IgD-negative memory B cell (primary cell): ENCODE results near the gene MYBPC3. TPM values are rescaled to one million over a fixed set of nuclear protein-coding genes. Genes with fewer than 3 reads are reported as not detected.
"Not testable (repeated sequence)": the region's sequence is repeated elsewhere in the genome, so short reads cannot be mapped to it uniquely, and the experiment has no call there.

Source experiments
- H3K27ac Mint-ChIP-seq, 3 donors: one replicate each; pipeline ENCODE4 v1.8.0; 2020 to 2022; ENCODE audit warnings: mild to moderate bottlenecking in 3 of 3, mixed read lengths in 3 of 3, moderate library complexity in 1 of 3
- H3K27me3 Mint-ChIP-seq: one replicate; pipeline ENCODE4 v1.8.0; 2021; ENCODE audit warnings: mixed read lengths
- H3K36me3 Mint-ChIP-seq: one replicate; pipeline ENCODE4 v1.8.0; 2020; ENCODE audit warnings: mild to moderate bottlenecking, mixed read lengths
- H3K4me1 Mint-ChIP-seq, 3 donors: one replicate each; pipeline ENCODE4 v1.8.0; 2020 to 2022; ENCODE audit warnings: mixed read lengths in 3 of 3, mild to moderate bottlenecking in 1 of 3
- H3K4me3 Mint-ChIP-seq, 4 donors: one replicate each; pipeline ENCODE4 v1.8.0; 2020 to 2022; ENCODE audit warnings: mild to moderate bottlenecking in 4 of 4, mixed read lengths in 4 of 4, moderate library complexity in 3 of 4
- H3K9me3 Mint-ChIP-seq, 3 donors: one replicate each; pipeline ENCODE4 v1.8.0; 2020 to 2021; ENCODE audit warnings: mixed read lengths in 3 of 3, mild to moderate bottlenecking in 1 of 3
- polyA plus RNA-seq: library from polyadenylated mRNA; unstranded; fragments of 300-500 nt; fragmentation: Illumina TruSeq; gene quantifications from one replicate; pipeline ENCODE4 v1.2.3, GENCODE V29; 2021

MYBPC3 gene
- polyA plus RNA-seq, 1 donor from 2014 or later: not detected

DNA sequence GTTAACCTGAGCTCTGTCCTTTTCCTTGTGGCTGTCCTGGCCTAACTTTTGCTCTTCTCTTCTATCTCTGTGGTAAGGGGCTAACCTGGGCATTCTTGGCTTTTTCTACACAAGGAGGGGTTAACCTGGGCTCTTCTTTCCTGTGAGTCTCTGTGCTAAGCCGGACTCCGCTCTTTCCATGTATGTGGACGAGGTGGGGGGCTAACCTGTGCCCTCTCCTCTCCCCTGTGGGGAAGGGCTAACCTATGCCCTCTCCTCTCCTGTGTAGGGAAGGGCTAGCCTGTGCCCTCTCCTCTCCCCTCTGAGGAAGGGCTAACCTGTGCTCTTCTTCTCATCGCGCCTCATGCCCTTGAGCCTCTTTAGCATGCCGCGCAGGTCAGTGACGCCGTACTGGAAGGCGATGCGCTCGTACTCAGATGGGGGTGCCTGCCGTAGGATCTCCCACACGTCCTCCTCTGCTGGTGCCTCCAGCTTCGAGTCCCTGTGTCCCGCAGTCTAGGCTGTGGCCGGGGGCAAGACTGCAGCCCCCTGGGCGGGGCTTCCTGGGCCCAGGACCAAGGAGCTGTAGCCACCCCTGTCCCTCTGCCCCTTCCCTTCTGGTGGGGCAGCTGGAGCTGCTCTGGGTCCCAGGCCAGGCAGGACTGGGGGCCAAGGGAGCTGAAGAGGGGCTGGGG lies 6.5 kb downstream of the MYBPC3 start:
- H3K27ac Mint-ChIP-seq: no peak overlapping the region
- peaks cover 0 to 1% (median 0%) of the 10 kb centered on the region in 3 donors for H3K9me3 Mint-ChIP-seq
- no peaks in the 10 kb centered on the region for H3K27me3 Mint-ChIP-seq
- H3K4me1 Mint-ChIP-seq: peaks cover 0 to 2% (median 0%) of the 10 kb centered on the region in 3 donors
- H3K36me3 Mint-ChIP-seq: no peaks in the 10 kb centered on the region
- no peak overlapping the region for H3K4me3 Mint-ChIP-seq

DNA sequence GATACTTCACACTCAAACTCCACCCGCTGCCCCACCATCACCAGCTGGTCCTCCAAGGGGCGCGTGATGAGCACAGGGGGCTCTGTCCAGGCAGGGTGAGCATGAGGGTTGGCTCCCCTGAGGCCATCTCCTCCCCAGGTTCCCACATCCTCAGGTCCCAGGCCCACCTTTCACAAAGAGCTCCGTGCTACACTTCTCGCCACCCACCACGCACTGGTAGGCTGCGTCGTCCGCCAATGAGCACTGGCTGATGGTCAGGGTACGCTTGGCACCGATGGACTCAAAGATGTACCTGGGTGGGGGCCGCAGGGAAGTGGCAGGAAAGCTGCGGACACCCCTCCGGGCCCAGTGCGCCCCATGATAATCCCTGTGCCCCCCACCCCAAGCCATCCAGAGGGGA lies 9.6 kb downstream of the MYBPC3 start:
- Mint-ChIP-seq H3K27me3 (no peaks in the 10 kb centered on the region), H3K36me3 (no peaks in the 10 kb centered on the region), H3K9me3 (peaks cover 0 to 1% (median 0%) of the 10 kb centered on the region in 3 donors), H3K4me3 (peak overlapping the region in 1 of 4 donors; percentile 66), H3K4me1 (no peaks in the 10 kb centered on the region), H3K27ac (no peak overlapping the region)

GRCh38 chr11:47342036-47342803 lies 10.3 kb downstream of the MYBPC3 start:
- H3K36me3 Mint-ChIP-seq: no peaks in the 10 kb centered on the region
- no peak overlapping the region for H3K27ac Mint-ChIP-seq

GRCh38 chr11:47340980-47341775 lies 11.3 kb downstream of the MYBPC3 start:
- peak overlapping the region in 1 of 3 donors; percentile 71 for H3K27ac Mint-ChIP-seq
- peaks cover 0 to 1% (median 0%) of the 10 kb centered on the region in 3 donors for H3K9me3 Mint-ChIP-seq
- no peaks in the 10 kb centered on the region for H3K27me3 Mint-ChIP-seq

More at GRCh38 chr11:47342036-47342803, 10.3 kb downstream of the MYBPC3 start:
- Mint-ChIP-seq H3K27me3 (no peaks in the 10 kb centered on the region), H3K9me3 (peaks cover 0 to 1% (median 0%) of the 10 kb centered on the region in 3 donors), H3K4me3 (no peak overlapping the region), H3K4me1 (no peaks in the 10 kb centered on the region)

GRCh38 chr11:47340010-47340409 lies 12.5 kb downstream of the MYBPC3 start:
- no peak overlapping the region for H3K27ac Mint-ChIP-seq

More at GRCh38 chr11:47340980-47341775, 11.3 kb downstream of the MYBPC3 start:
- H3K4me1 Mint-ChIP-seq: no peaks in the 10 kb centered on the region
- no peak overlapping the region for H3K4me3 Mint-ChIP-seq
- H3K36me3 Mint-ChIP-seq: no peaks in the 10 kb centered on the region

GRCh38 chr11:47338396-47339241 lies 13.9 kb downstream of the MYBPC3 start:
- Mint-ChIP-seq H3K4me3 (no peak overlapping the region), H3K27me3 (no peaks in the 10 kb centered on the region), H3K4me1 (no peaks in the 10 kb centered on the region), H3K27ac (peak overlapping the region in 1 of 3 donors; percentile 76), H3K36me3 (no peaks in the 10 kb centered on the region), H3K9me3 (no peaks in the 10 kb centered on the region)

More at GRCh38 chr11:47340010-47340409, 12.5 kb downstream of the MYBPC3 start:
- no peaks in the 10 kb centered on the region for H3K4me1 Mint-ChIP-seq
- no peak overlapping the region for H3K4me3 Mint-ChIP-seq
- no peaks in the 10 kb centered on the region for H3K36me3 Mint-ChIP-seq
- H3K27me3 Mint-ChIP-seq: no peaks in the 10 kb centered on the region
- H3K9me3 Mint-ChIP-seq: no peaks in the 10 kb centered on the region

- H3K36me3 Mint-ChIP-seq: no peaks in the 10 kb centered on the region
- H3K27ac Mint-ChIP-seq: no peak overlapping the region
- no peak overlapping the region for H3K4me3 Mint-ChIP-seq
- no peaks in the 10 kb centered on the region for H3K27me3 Mint-ChIP-seq
- no peaks in the 10 kb centered on the region for H3K4me1 Mint-ChIP-seq
- no peaks in the 10 kb centered on the region for H3K9me3 Mint-ChIP-seq
Measured at GRCh38 chr11:47337229-47337924, 15.1 kb downstream of the MYBPC3 start.

- Mint-ChIP-seq H3K27ac (no peak overlapping the region), H3K36me3 (no peaks in the 10 kb centered on the region), H3K4me1 (no peaks in the 10 kb centered on the region), H3K4me3 (no peak overlapping the region), H3K9me3 (no peaks in the 10 kb centered on the region), H3K27me3 (no peaks in the 10 kb centered on the region)
Measured at GRCh38 chr11:47336595-47336994, 15.9 kb downstream of the MYBPC3 start.

- Mint-ChIP-seq H3K4me1 (no peaks in the 10 kb centered on the region), H3K9me3 (no peaks in the 10 kb centered on the region), H3K36me3 (no peaks in the 10 kb centered on the region), H3K27ac (peak overlapping the region in 1 of 3 donors; percentile 39), H3K4me3 (no peak overlapping the region), H3K27me3 (no peaks in the 10 kb centered on the region)
Measured at GRCh38 chr11:47335733-47336132, 16.8 kb downstream of the MYBPC3 start.

DNA sequence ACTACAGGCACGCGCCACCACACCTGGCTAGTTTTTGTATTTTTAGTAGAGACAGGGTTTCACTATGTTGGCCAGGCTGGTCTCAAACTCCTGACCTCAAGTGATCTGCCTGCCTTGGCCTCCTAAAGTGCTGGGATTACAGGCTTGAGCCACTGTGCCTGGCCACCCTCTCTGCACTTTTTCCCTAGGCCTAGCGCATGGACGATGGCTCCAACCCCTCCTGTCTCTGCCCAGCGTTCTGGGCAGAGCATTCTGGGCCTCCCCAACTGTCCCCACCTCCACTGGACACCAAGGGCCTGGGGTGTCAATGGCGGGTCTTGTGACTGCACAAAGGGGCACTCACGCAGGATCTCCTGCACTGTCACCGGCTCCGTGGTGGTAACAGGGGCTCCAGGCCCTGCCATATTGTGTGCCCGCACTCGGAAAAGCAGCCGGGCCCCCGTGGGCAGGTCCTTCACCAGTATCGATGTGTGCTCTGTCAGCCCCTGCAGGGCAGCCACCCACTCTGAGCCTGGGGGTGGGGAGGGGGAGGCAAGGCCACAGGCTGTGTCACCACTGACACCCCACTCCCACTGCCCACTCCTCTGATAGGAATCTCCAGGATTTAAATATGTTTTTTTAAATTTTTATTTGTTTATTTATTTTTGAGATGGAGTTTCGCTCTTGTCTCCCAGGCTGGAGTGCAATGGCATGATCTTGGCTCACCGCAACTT lies 17.6 kb downstream of the MYBPC3 start:
- H3K27ac Mint-ChIP-seq, H3K9me3 Mint-ChIP-seq, H3K4me1 Mint-ChIP-seq, H3K4me3 Mint-ChIP-seq, H3K36me3 Mint-ChIP-seq, H3K27me3 Mint-ChIP-seq: not testable (repeated sequence)

- Mint-ChIP-seq H3K4me1 (peaks cover under 1 to 3% (median 2%) of the 10 kb centered on the region in 3 donors), H3K9me3 (no peaks in the 10 kb centered on the region), H3K36me3 (peaks cover under 1% of the 10 kb centered on the region), H3K4me3 (no peak overlapping the region), H3K27ac (no peak overlapping the region), H3K27me3 (no peaks in the 10 kb centered on the region)
Measured at GRCh38 chr11:47333886-47334443, 18.5 kb downstream of the MYBPC3 start.

GRCh38 chr11:47333526-47333845 lies 19.0 kb downstream of the MYBPC3 start:
- Mint-ChIP-seq H3K9me3 (no peaks in the 10 kb centered on the region), H3K4me1 (peaks cover 5 to 7% (median 6%) of the 10 kb centered on the region in 3 donors), H3K36me3 (peaks cover 1% of the 10 kb centered on the region)

GRCh38 chr11:47332791-47333525 lies 19.5 kb downstream of the MYBPC3 start:
- no peak overlapping the region for H3K27ac Mint-ChIP-seq
- no peak overlapping the region for H3K4me3 Mint-ChIP-seq
- H3K9me3 Mint-ChIP-seq: no peaks in the 10 kb centered on the region
- H3K27me3 Mint-ChIP-seq: no peaks in the 10 kb centered on the region
- peaks cover 8 to 11% (median 10%) of the 10 kb centered on the region in 3 donors for H3K4me1 Mint-ChIP-seq
- peaks cover 1% of the 10 kb centered on the region for H3K36me3 Mint-ChIP-seq

More at GRCh38 chr11:47333526-47333845, 19.0 kb downstream of the MYBPC3 start:
- Mint-ChIP-seq H3K4me3 (no peak overlapping the region), H3K27me3 (no peaks in the 10 kb centered on the region), H3K27ac (no peak overlapping the region)
